ENCODE data around the gene STAC3. TPM values are rescaled to one million over a fixed set of nuclear protein-coding genes. Genes with fewer than 3 reads are reported as not detected.

The STAC3 gene
- total RNA-seq, 1 experiment from 2014 or later, result 2.5 TPM

DNA sequence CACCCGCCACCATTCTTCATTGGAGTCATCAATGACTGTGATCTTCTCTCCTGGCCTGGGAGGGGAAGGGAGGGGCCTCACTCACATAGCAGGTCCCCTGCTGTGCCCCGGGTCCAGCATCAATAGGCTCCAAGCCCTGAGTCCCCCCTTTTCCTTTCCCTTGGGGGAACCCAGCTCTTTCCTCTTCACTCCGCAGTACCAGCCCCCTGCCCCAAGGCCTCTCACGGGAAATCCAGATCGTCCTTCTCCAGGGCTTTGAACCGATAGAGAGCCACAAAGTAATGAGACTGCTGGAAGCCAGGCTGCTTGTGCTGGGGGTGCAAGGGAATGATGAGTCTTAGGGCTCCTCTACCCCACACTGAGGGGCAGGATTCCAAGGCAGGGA lies 6.7 kb downstream of the STAC3 start (continued):
- TF ChIP-seq, protein P1, sequence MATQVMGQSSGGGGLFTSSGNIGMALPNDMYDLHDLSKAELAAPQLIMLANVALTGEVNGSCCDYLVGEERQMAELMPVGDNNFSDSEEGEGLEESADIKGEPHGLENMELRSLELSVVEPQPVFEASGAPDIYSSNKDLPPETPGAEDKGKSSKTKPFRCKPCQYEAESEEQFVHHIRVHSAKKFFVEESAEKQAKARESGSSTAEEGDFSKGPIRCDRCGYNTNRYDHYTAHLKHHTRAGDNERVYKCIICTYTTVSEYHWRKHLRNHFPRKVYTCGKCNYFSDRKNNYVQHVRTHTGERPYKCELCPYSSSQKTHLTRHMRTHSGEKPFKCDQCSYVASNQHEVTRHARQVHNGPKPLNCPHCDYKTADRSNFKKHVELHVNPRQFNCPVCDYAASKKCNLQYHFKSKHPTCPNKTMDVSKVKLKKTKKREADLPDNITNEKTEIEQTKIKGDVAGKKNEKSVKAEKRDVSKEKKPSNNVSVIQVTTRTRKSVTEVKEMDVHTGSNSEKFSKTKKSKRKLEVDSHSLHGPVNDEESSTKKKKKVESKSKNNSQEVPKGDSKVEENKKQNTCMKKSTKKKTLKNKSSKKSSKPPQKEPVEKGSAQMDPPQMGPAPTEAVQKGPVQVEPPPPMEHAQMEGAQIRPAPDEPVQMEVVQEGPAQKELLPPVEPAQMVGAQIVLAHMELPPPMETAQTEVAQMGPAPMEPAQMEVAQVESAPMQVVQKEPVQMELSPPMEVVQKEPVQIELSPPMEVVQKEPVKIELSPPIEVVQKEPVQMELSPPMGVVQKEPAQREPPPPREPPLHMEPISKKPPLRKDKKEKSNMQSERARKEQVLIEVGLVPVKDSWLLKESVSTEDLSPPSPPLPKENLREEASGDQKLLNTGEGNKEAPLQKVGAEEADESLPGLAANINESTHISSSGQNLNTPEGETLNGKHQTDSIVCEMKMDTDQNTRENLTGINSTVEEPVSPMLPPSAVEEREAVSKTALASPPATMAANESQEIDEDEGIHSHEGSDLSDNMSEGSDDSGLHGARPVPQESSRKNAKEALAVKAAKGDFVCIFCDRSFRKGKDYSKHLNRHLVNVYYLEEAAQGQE (IDR thresholded peaks at IDR 0.05; ENCODE audit: low read depth), result no peak
- no peak for TF ChIP-seq JUND (IDR thresholded peaks at IDR 0.05)

DNA sequence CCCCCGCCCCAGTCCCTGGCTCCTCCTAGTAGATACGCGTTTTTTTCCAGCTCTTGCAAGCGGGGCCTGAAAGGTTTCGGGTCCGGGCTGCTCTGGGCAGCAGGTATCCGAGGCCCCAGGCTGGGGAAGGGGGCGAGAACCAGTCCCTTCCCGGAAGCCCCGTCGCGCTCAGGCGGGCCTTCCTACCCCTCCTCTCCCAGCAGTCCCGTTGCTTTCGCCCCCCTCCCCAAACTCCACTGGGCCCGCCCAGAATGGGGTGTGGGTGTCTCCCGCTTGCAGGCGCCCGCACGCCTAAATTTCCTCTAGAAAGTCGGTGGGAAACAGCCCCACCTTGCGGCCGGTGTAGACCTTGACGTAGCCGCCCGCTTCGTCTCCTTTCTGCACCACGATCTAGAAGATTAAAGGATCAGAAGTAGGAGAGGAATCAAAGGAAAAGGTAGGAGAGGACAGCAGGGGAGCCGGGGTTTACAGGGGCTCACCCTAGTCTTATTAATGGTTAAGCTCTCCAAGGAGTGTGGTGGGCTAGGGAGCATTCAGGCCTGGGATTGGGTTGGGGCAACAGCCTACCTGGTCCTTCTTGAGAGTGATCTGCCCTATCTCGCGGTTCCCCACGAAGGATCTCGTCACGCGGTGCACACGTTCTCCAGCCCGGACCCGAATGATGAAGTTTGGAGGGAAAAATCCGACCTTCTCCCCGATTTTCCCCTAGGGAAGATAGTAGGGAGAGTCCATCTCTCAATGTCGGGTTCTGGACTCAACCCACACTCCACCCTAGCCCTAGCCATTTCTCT lies 7.3 kb downstream of the STAC3 start:
- DNase-seq (ENCODE audit: low read depth, low spot score) (peak; percentile 74), ATAC-seq (peak; percentile 48)
- Histone ChIP-seq H3K27me3 (ENCODE audit: insufficient read depth, low read length) (peaks cover 4% of the 10 kb centered on the region; the same call in 1 of the 2 replicates), H3K27ac (ENCODE audit: low read depth, low read length) (no peak overlapping the region; the same call in 1 of the 2 replicates), H3K36me3 (ENCODE audit: control insufficient read depth in 1 of 2, insufficient read depth in 2 of 2, low read length in 2 of 2) (no peaks in the 10 kb centered on the region), H3K4me1 (ENCODE audit: control insufficient read depth in 1 of 2, insufficient read depth in 2 of 2, low read length in 2 of 2) (peaks cover 42 to 64% of the 10 kb centered on the region in 2 experiments), H3K4me3 (replicated peaks in 1 of 2; ENCODE audit: low read depth in 1 of 2, low read length in 2 of 2) (peak overlapping the region; percentile 48 to 60), H2AFZ (ENCODE audit: low read depth, low read length, poor library complexity, severe bottlenecking) (peak overlapping the region; percentile 46), H3K4me2 (ENCODE audit: low read length) (peak overlapping the region; percentile 95), H3K9me2 (ENCODE audit: insufficient read depth) (no peaks in the 10 kb centered on the region), H3K79me2 (ENCODE audit: insufficient read depth, low read length) (no peaks in the 10 kb centered on the region), H3K9me3 (ENCODE audit: control insufficient read depth in 1 of 2, insufficient read depth in 1 of 2, low read depth in 1 of 2, low read length in 2 of 2) (no peaks in the 10 kb centered on the region), H3K9ac (ENCODE audit: low read length) (peak overlapping the region; percentile 44), H4K20me1 (ENCODE audit: insufficient read depth) (no peaks in the 10 kb centered on the region)
- intact Hi-C loops (cut with micrococcal nuclease), result loop anchor here (1.0 to 10.0 kb wide), 2 partner anchors 30 to 119 kb away; partner anchors contain the start of gene LRP1
- POLR2A ChIA-PET, result interaction anchor here (0.6 to 1.7 kb wide), 6 partner anchors 14 to 600 kb away, joined by 3 to 8 read pairs (median 4); partner anchors contain the start of genes SHMT2 and STAT6
- TF ChIP-seq, protein P2, sequence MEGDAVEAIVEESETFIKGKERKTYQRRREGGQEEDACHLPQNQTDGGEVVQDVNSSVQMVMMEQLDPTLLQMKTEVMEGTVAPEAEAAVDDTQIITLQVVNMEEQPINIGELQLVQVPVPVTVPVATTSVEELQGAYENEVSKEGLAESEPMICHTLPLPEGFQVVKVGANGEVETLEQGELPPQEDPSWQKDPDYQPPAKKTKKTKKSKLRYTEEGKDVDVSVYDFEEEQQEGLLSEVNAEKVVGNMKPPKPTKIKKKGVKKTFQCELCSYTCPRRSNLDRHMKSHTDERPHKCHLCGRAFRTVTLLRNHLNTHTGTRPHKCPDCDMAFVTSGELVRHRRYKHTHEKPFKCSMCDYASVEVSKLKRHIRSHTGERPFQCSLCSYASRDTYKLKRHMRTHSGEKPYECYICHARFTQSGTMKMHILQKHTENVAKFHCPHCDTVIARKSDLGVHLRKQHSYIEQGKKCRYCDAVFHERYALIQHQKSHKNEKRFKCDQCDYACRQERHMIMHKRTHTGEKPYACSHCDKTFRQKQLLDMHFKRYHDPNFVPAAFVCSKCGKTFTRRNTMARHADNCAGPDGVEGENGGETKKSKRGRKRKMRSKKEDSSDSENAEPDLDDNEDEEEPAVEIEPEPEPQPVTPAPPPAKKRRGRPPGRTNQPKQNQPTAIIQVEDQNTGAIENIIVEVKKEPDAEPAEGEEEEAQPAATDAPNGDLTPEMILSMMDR (IDR thresholded peaks at IDR 0.05 in 2 of 3, conservative IDR thresholded peaks at IDR 0.05 in 1 of 3; ENCODE audit: borderline replicate concordance in 1 of 3, insufficient read depth in 1 of 3, low read depth in 2 of 3, low read length in 2 of 3), result peak in 2 of 3 experiments; percentile 78 to 81; a peak in 4 of 6 replicates
- TF ChIP-seq EZH2phosphoT487 (IDR thresholded peaks at IDR 0.05; ENCODE audit: borderline replicate concordance) (no peak), YY1 (IDR thresholded peaks at IDR 0.05; ENCODE audit: extremely low read depth, insufficient replicate concordance, low read depth, low read length) (peak; percentile 57)
- BruUV-seq (replicated peaks), result no TSS peak
- CTCF ChIA-PET, result interaction anchor here (0.6 to 4.6 kb wide), 31 partner anchors 8 to 738 kb away, joined by 3 to 103 read pairs (median 6); partner anchors contain the start of genes INHBE, LRP1, NXPH4 and SHMT2
- RAD21 ChIA-PET (ENCODE audit: low non-redundant PET in 1 of 2, low total read pairs in 2 of 2, uncharacterized antibody in 2 of 2, unreplicated experiment in 2 of 2), result interaction anchor here (0.6 to 2.1 kb wide), 5 partner anchors 16 to 165 kb away, joined by 3 to 13 read pairs (median 4); partner anchors contain the start of gene NXPH4 (in 1 of the 2)
